ENCODE data around the gene TSC22D2.

GRCh38 chr3:150377601-150378300 lies 30.3 kb upstream of the TSC22D2 start:
- TF ChIP-seq MAX (IDR thresholded peaks at IDR 0.05; ENCODE audit: insufficient read depth, insufficient read length) (no peak), CTCF (IDR thresholded peaks at IDR 0.05; ENCODE audit: extremely low read depth in 1 of 2, insufficient read depth in 1 of 2, low read depth in 1 of 2, low read length in 2 of 2) (no peak), POLR2A (IDR thresholded peaks at IDR 0.05; ENCODE audit: low read depth, low read length) (no peak), POLR2AphosphoS5 (IDR thresholded peaks at IDR 0.05; ENCODE audit: insufficient read depth, low read depth, low read length) (no peak), EZH2 (IDR thresholded peaks at IDR 0.05; ENCODE audit: borderline replicate concordance, low read depth, low read length, severe bottlenecking) (no peak)

All from endothelial cell of umbilical vein (primary cell).